Trophoblast cell (in vitro differentiated cells and primary cell): ENCODE measurements around the gene TRIM47.

ENCODE experiments used
- DNase-seq, 2 donors: peaks; one replicate each; pipeline ENCODE4 v3.0.0-alpha.2; 2016
- H2AFZ ChIP-seq: 2 replicates; pipeline ENCODE4 v1.6.1; 2013; ENCODE audit warnings: low read length, moderate library complexity, mild to moderate bottlenecking; ENCODE audit not compliant: insufficient read depth, poor library complexity
- H2AK5ac ChIP-seq: 2 replicates; pipeline ENCODE4 v1.6.1; 2013; ENCODE audit warnings: mild to moderate bottlenecking, low read length
- H2BK120ac ChIP-seq: 2 replicates; pipeline ENCODE4 v1.6.1; 2013; ENCODE audit warnings: low read length, mild to moderate bottlenecking, moderate library complexity; ENCODE audit not compliant: insufficient read depth, poor library complexity
- H2BK12ac ChIP-seq: 2 replicates; pipeline ENCODE4 v1.6.1; 2013; ENCODE audit warnings: mild to moderate bottlenecking, low read length, moderate library complexity
- H2BK5ac ChIP-seq: 2 replicates; pipeline ENCODE4 v1.6.1; 2013; ENCODE audit warnings: low read length, low read depth, moderate library complexity, mild to moderate bottlenecking; ENCODE audit not compliant: poor library complexity
- H3K14ac ChIP-seq: 2 replicates; pipeline ENCODE4 v1.6.1; 2013; ENCODE audit warnings: mild to moderate bottlenecking, low read length
- H3K18ac ChIP-seq: 2 replicates; pipeline ENCODE4 v1.6.1; 2013; ENCODE audit warnings: mild to moderate bottlenecking, low read length
- H3K23ac ChIP-seq: 2 replicates; pipeline ENCODE4 v1.6.1; 2013; ENCODE audit warnings: low read length
- H3K27ac ChIP-seq: 2 replicates; pipeline ENCODE4 v1.5.1; 2013; ENCODE audit warnings: low read depth, mild to moderate bottlenecking, inconsistent platforms, low read length, moderate library complexity
- H3K27me3 ChIP-seq: 2 replicates; pipeline ENCODE4 v1.6.1; 2013; ENCODE audit warnings: inconsistent platforms, mild to moderate bottlenecking, low read length, moderate library complexity; ENCODE audit not compliant: insufficient read depth
- H3K36me3 ChIP-seq, 2 experiments: 1 replicate in 1 of 2; 2 replicates in 1 of 2; pipeline ENCODE4 v1.6.1; 2013; ENCODE audit warnings: low read length in 2 of 2, mild to moderate bottlenecking in 2 of 2, moderate library complexity in 1 of 2; ENCODE audit not compliant: insufficient read depth in 2 of 2, control insufficient read depth in 1 of 2
- H3K4ac ChIP-seq: 2 replicates; pipeline ENCODE4 v1.6.1; 2013; ENCODE audit warnings: low read depth, mild to moderate bottlenecking, low read length, moderate library complexity
- H3K4me1 ChIP-seq, 2 experiments: 1 replicate in 1 of 2; 2 replicates in 1 of 2; pipeline ENCODE4 v1.6.1; 2013; ENCODE audit warnings: low read length in 2 of 2, mild to moderate bottlenecking in 2 of 2, moderate library complexity in 1 of 2; ENCODE audit not compliant: insufficient read depth in 2 of 2, control insufficient read depth in 1 of 2
- H3K4me2 ChIP-seq: 2 replicates; pipeline ENCODE4 v1.6.1; 2013; ENCODE audit warnings: inconsistent platforms, mild to moderate bottlenecking, low read length, moderate library complexity
- H3K4me3 ChIP-seq: 2 replicates; pipeline ENCODE4 v1.5.1; 2013; ENCODE audit warnings: mild to moderate bottlenecking, low read depth, low read length, inconsistent platforms
- H3K79me1 ChIP-seq: one replicate; pipeline ENCODE4 v1.6.1; 2013; ENCODE audit warnings: low read length
- H3K79me2 ChIP-seq: 2 replicates; pipeline ENCODE4 v1.6.1; 2013; ENCODE audit warnings: low read length, mild to moderate bottlenecking; ENCODE audit not compliant: control insufficient read depth, insufficient read depth, poor library complexity
- H3K9ac ChIP-seq: 2 replicates; pipeline ENCODE4 v1.6.1; 2013; ENCODE audit warnings: mild to moderate bottlenecking, low read length
- H3K9me3 ChIP-seq: 2 replicates; pipeline ENCODE4 v1.6.1; 2013; ENCODE audit warnings: low read depth, mild to moderate bottlenecking, control low read depth, inconsistent platforms, low read length; ENCODE audit not compliant: insufficient read depth
- H4K12ac ChIP-seq: 2 replicates; pipeline ENCODE4 v1.6.1; 2013; ENCODE audit warnings: low read depth, mild to moderate bottlenecking, low read length, moderate library complexity
- H4K8ac ChIP-seq: 2 replicates; pipeline ENCODE4 v1.6.1; 2013; ENCODE audit warnings: low read depth, mild to moderate bottlenecking, low read length, moderate library complexity
- H4K91ac ChIP-seq: one replicate; pipeline ENCODE4 v1.6.1; 2013; ENCODE audit warnings: low read depth, mild to moderate bottlenecking, low read length, moderate library complexity
- WGBS: extraction: QIAGEN DNeasy Blood & Tissue Kit; methylation state at CpG from one replicate; pipeline ENCODE4 v1.1.7; 2013; ENCODE audit warnings: missing lambda C conversion rate; ENCODE audit not compliant: insufficient read length, insufficient coverage; ENCODE audit errors: extremely low coverage; 5-methylcytosine and 5-hydroxymethylcytosine counted together

TRIM47 gene

GRCh38 chr17:75843577-75844529 lies 34.5 kb downstream of the TRIM47 start, which contains the start of gene UNC13D:
TSS of gene UNC13D (minus strand) at chr17:75844404. CDS start at chr17:75844337, 67 bp downstream.
- DNase-seq, result peak; percentile 78 to 82
- H4K8ac ChIP-seq, result peak within 1 kb of the TSS; percentile 67
- no peaks in the 10 kb centered on the region for H3K79me2 ChIP-seq
- H2BK12ac ChIP-seq, result peak within 1 kb of the TSS; percentile 62
- H4K12ac ChIP-seq, result peak within 1 kb of the TSS; percentile 60
- H3K79me1 ChIP-seq, result peaks cover 14% of the 10 kb centered on the region
- H3K4ac ChIP-seq, result peak within 1 kb of the TSS; percentile 25
- H3K36me3 ChIP-seq, result peaks cover 27 to 29% of the 10 kb centered on the region in 2 experiments
- peak within 1 kb of the TSS; percentile 1 for H2AFZ ChIP-seq
- H3K27ac ChIP-seq, result peak within 1 kb of the TSS; percentile 25
- H3K18ac ChIP-seq, result peak within 1 kb of the TSS; percentile 48
- H2AK5ac ChIP-seq, result peak within 1 kb of the TSS; percentile 70
- no peak within 1 kb of the TSS for H3K23ac ChIP-seq
- H3K4me2 ChIP-seq, result peak within 1 kb of the TSS; percentile 0
- H2BK5ac ChIP-seq, result peak within 1 kb of the TSS; percentile 24
- no peak within 1 kb of the TSS for H3K4me3 ChIP-seq
- no CpG with 5 or more reads among the region's 35 CpGs for WGBS
- no peak within 1 kb of the TSS for H3K9ac ChIP-seq
- H3K27me3 ChIP-seq, result no peaks in the 10 kb centered on the region
- peak within 1 kb of the TSS; percentile 82 for H2BK120ac ChIP-seq
- peaks cover 17 to 24% of the 10 kb centered on the region in 2 experiments for H3K4me1 ChIP-seq
- peaks cover 2% of the 10 kb centered on the region for H3K9me3 ChIP-seq
- peak within 1 kb of the TSS; percentile 72 for H3K14ac ChIP-seq
- H4K91ac ChIP-seq, result peak within 1 kb of the TSS; percentile 93

- no peaks in the 10 kb centered on the region for H3K79me2 ChIP-seq
- peak overlapping the region; percentile 78 for H4K91ac ChIP-seq
- H4K12ac ChIP-seq, result no peak overlapping the region
- peak overlapping the region; percentile 4 for H2AK5ac ChIP-seq
- no peak overlapping the region for H4K8ac ChIP-seq
- no peak overlapping the region for H2AFZ ChIP-seq
- H3K4ac ChIP-seq, result no peak overlapping the region
- H3K4me1 ChIP-seq, result peaks cover 17 to 24% of the 10 kb centered on the region in 2 experiments
- H3K23ac ChIP-seq, result no peak overlapping the region
- no peak for DNase-seq
- H3K18ac ChIP-seq, result no peak overlapping the region
- H3K27ac ChIP-seq, result no peak overlapping the region
- no peak overlapping the region for H3K4me2 ChIP-seq
- peaks cover 14% of the 10 kb centered on the region for H3K79me1 ChIP-seq
- peak overlapping the region; percentile 13 for H2BK12ac ChIP-seq
- no peak overlapping the region for H2BK120ac ChIP-seq
- H3K14ac ChIP-seq, result no peak overlapping the region
- no CpG with 5 or more reads among the region's 22 CpGs for WGBS
- peaks cover 21 to 22% of the 10 kb centered on the region in 2 experiments for H3K36me3 ChIP-seq
- H3K4me3 ChIP-seq, result no peak overlapping the region
- H3K27me3 ChIP-seq, result no peaks in the 10 kb centered on the region
- H3K9ac ChIP-seq, result no peak overlapping the region
- peaks cover 2% of the 10 kb centered on the region for H3K9me3 ChIP-seq
- no peak overlapping the region for H2BK5ac ChIP-seq
These were observed 35.3 kb downstream of the TRIM47 start for GRCh38 chr17:75842963-75843576.

GRCh38 chr17:75842411-75842810 lies 36.0 kb downstream of the TRIM47 start:
- Histone ChIP-seq H3K9me3 (peaks cover 2% of the 10 kb centered on the region), H3K23ac (no peak overlapping the region), H3K36me3 (peaks cover 14 to 16% of the 10 kb centered on the region in 2 experiments), H2BK12ac (no peak overlapping the region), H4K8ac (no peak overlapping the region), H3K79me2 (no peaks in the 10 kb centered on the region), H4K91ac (no peak overlapping the region), H2AK5ac (peak overlapping the region; percentile 21), H2BK120ac (no peak overlapping the region), H3K4me2 (no peak overlapping the region), H3K9ac (no peak overlapping the region), H3K14ac (no peak overlapping the region), H3K27me3 (no peaks in the 10 kb centered on the region), H4K12ac (no peak overlapping the region), H3K4ac (no peak overlapping the region), H3K79me1 (peaks cover 14% of the 10 kb centered on the region), H3K4me3 (no peak overlapping the region), H3K18ac (no peak overlapping the region), H2BK5ac (no peak overlapping the region), H2AFZ (no peak overlapping the region), H3K27ac (no peak overlapping the region), H3K4me1 (peaks cover 17 to 24% of the 10 kb centered on the region in 2 experiments)
- WGBS, result no CpG with 5 or more reads among the region's 18 CpGs
- DNase-seq, result no peak

- Histone ChIP-seq H3K4me3 (no peak overlapping the region), H3K23ac (no peak overlapping the region), H2BK5ac (no peak overlapping the region), H3K79me2 (no peaks in the 10 kb centered on the region), H3K4me1 (peaks cover 12 to 17% of the 10 kb centered on the region in 2 experiments), H4K12ac (no peak overlapping the region), H4K91ac (no peak overlapping the region), H3K27ac (no peak overlapping the region), H4K8ac (no peak overlapping the region), H3K4me2 (no peak overlapping the region), H2AK5ac (no peak overlapping the region), H2AFZ (no peak overlapping the region), H3K79me1 (peaks cover 11% of the 10 kb centered on the region), H3K14ac (no peak overlapping the region), H3K9me3 (no peaks in the 10 kb centered on the region), H3K4ac (no peak overlapping the region), H3K9ac (no peak overlapping the region), H2BK12ac (no peak overlapping the region), H3K27me3 (no peaks in the 10 kb centered on the region), H2BK120ac (no peak overlapping the region), H3K18ac (no peak overlapping the region), H3K36me3 (no peaks in the 10 kb centered on the region)
- no CpG with 5 or more reads among the region's 7 CpGs for WGBS
- DNase-seq, result no peak
These were observed 37.6 kb downstream of the TRIM47 start for GRCh38 chr17:75840799-75841164.
